ACC112 (cell line): ENCODE data around the gene QDPR.
"Not testable (repeated sequence)": the region's sequence is repeated elsewhere in the genome, so short reads cannot be mapped to it uniquely, and the experiment has no call there.

ENCODE experiments used
- H2AFZ ChIP-seq: fragments of 200-600 bp; sonication (generic); one replicate; pipeline ENCODE4 v1.6.0; 2017; ENCODE audit warnings: antibody characterized with exemption, low read length; ENCODE audit not compliant: unreplicated experiment
- H3K27ac ChIP-seq: fragments of 200-600 bp; sonication (generic); 2 replicates; pipeline ENCODE4 v1.5.1; 2014; ENCODE audit warnings: low read depth, mild to moderate bottlenecking, antibody characterized with exemption, low read length, moderate library complexity
- H3K27me3 ChIP-seq: fragments of 200-600 bp; sonication (generic); 2 replicates; pipeline ENCODE4 v1.6.1; 2014; ENCODE audit warnings: mild to moderate bottlenecking, antibody characterized with exemption, low read length, moderate library complexity, mixed read lengths; ENCODE audit not compliant: insufficient read depth
- H3K36me3 ChIP-seq: fragments of 200-600 bp; sonication (generic); 2 replicates; pipeline ENCODE4 v1.6.1; 2016; ENCODE audit warnings: mild to moderate bottlenecking, antibody characterized with exemption, low read length, moderate library complexity, mixed read lengths; ENCODE audit not compliant: insufficient read depth
- H3K4me1 ChIP-seq: fragments of 200-600 bp; sonication (generic); one replicate; pipeline ENCODE4 v1.6.1; 2016; ENCODE audit warnings: low read length, mixed read lengths; ENCODE audit not compliant: insufficient read depth, unreplicated experiment, control insufficient read depth
- H3K4me3 ChIP-seq: fragments of 200-600 bp; sonication (generic); 2 replicates; pipeline ENCODE4 v1.5.1; 2014; ENCODE audit warnings: mild to moderate bottlenecking, low read depth, low read length
- H3K79me2 ChIP-seq: fragments of 200-600 bp; sonication (generic); one replicate; pipeline ENCODE4 v1.6.0; 2016; ENCODE audit warnings: low read length; ENCODE audit not compliant: control insufficient read depth, unreplicated experiment, insufficient read depth

QDPR gene

GRCh38 chr4:17469931-17470674, 41.8 kb downstream of the QDPR start:
- Histone ChIP-seq H3K27me3 (peaks cover 8% of the 10 kb centered on the region; the same call in 1 of the 2 replicates), H3K4me3 (no peak overlapping the region), H2AFZ (no peak overlapping the region), H3K4me1 (peaks cover under 1% of the 10 kb centered on the region), H3K27ac (no peak overlapping the region), H3K36me3 (no peaks in the 10 kb centered on the region), H3K79me2 (no peaks in the 10 kb centered on the region)

GRCh38 chr4:17468619-17469221, 43.2 kb downstream of the QDPR start:
- Histone ChIP-seq H2AFZ (peak overlapping the region; percentile 87), H3K4me1 (no peaks in the 10 kb centered on the region), H3K79me2 (no peaks in the 10 kb centered on the region), H3K27ac (no peak overlapping the region), H3K27me3 (peaks cover 8% of the 10 kb centered on the region; the same call in 1 of the 2 replicates), H3K4me3 (0 out of 2 replicates have a peak overlapping the region, but pooled peaks have one; percentile 34), H3K36me3 (no peaks in the 10 kb centered on the region)

GRCh38 chr4:17463606-17464005, 48.3 kb downstream of the QDPR start:
- Histone ChIP-seq H2AFZ (no peak overlapping the region), H3K4me1 (no peaks in the 10 kb centered on the region)

GRCh38 chr4:17450269-17450804, 61.6 kb downstream of the QDPR start:
- peaks cover 4% of the 10 kb centered on the region for H3K4me1 ChIP-seq
- no peak overlapping the region for H2AFZ ChIP-seq
- no peak overlapping the region for H3K27ac ChIP-seq
- no peaks in the 10 kb centered on the region for H3K36me3 ChIP-seq
- no peaks in the 10 kb centered on the region for H3K27me3 ChIP-seq
- H3K4me3 ChIP-seq: no peak overlapping the region
- H3K79me2 ChIP-seq: no peaks in the 10 kb centered on the region

More at GRCh38 chr4:17463606-17464005, 48.3 kb downstream of the QDPR start:
- Histone ChIP-seq H3K4me3 (no peak overlapping the region), H3K36me3 (no peaks in the 10 kb centered on the region), H3K27ac (no peak overlapping the region), H3K79me2 (no peaks in the 10 kb centered on the region), H3K27me3 (no peaks in the 10 kb centered on the region)

- no peaks in the 10 kb centered on the region for H3K27me3 ChIP-seq
- peaks cover 4% of the 10 kb centered on the region for H3K4me1 ChIP-seq
- no peak overlapping the region for H3K4me3 ChIP-seq
- no peaks in the 10 kb centered on the region for H3K79me2 ChIP-seq
- H2AFZ ChIP-seq: no peak overlapping the region
- H3K36me3 ChIP-seq: no peaks in the 10 kb centered on the region
- peak overlapping the region; percentile 25 for H3K27ac ChIP-seq
Observed at GRCh38 chr4:17448689-17449088, 63.2 kb downstream of the QDPR start.

GRCh38 chr4:17447675-17448298, 64.1 kb downstream of the QDPR start:
- H3K4me1 ChIP-seq: peaks cover 4% of the 10 kb centered on the region
- no peaks in the 10 kb centered on the region for H3K36me3 ChIP-seq
- H3K79me2 ChIP-seq: no peaks in the 10 kb centered on the region
- no peak overlapping the region for H3K4me3 ChIP-seq
- no peaks in the 10 kb centered on the region for H3K27me3 ChIP-seq
- H3K27ac ChIP-seq: no peak overlapping the region
- no peak overlapping the region for H2AFZ ChIP-seq

- Histone ChIP-seq H3K36me3 (no peaks in the 10 kb centered on the region), H3K27ac (no peak overlapping the region), H3K27me3 (no peaks in the 10 kb centered on the region), H3K4me1 (peaks cover 4% of the 10 kb centered on the region), H3K4me3 (no peak overlapping the region), H3K79me2 (no peaks in the 10 kb centered on the region), H2AFZ (no peak overlapping the region)
Observed at GRCh38 chr4:17447056-17447455, 64.8 kb downstream of the QDPR start.

GRCh38 chr4:17442477-17442876, 69.4 kb downstream of the QDPR start:
- not testable (repeated sequence) for H3K4me3 ChIP-seq, H2AFZ ChIP-seq, H3K27me3 ChIP-seq, H3K36me3 ChIP-seq, H3K27ac ChIP-seq, H3K79me2 ChIP-seq, H3K4me1 ChIP-seq

- Histone ChIP-seq H3K27ac (no peak overlapping the region), H3K4me3 (no peak overlapping the region), H3K36me3 (no peaks in the 10 kb centered on the region), H3K27me3 (no peaks in the 10 kb centered on the region), H3K79me2 (no peaks in the 10 kb centered on the region), H3K4me1 (no peaks in the 10 kb centered on the region), H2AFZ (no peak overlapping the region)
Observed at GRCh38 chr4:17437396-17437795, 74.5 kb downstream of the QDPR start.

GRCh38 chr4:17436750-17437090, 75.2 kb downstream of the QDPR start:
- Histone ChIP-seq H3K36me3 (no peaks in the 10 kb centered on the region), H2AFZ (no peak overlapping the region), H3K79me2 (no peaks in the 10 kb centered on the region), H3K4me1 (no peaks in the 10 kb centered on the region), H3K4me3 (no peak overlapping the region), H3K27me3 (no peaks in the 10 kb centered on the region), H3K27ac (no peak overlapping the region)
